Peyer's patch (tissue), 4 donors: ENCODE data around the gene MCHR2. TPM values are rescaled to one million over a fixed set of nuclear protein-coding genes. Genes with fewer than 3 reads are reported as not detected.

ENCODE experiments used
- DNase-seq, 3 donors: peaks; one replicate each; pipeline ENCODE4 v3.0.0-alpha.2; 2017 to 2019
- H3K27ac ChIP-seq, 4 donors: fragments of 200-600 bp; sonication (generic); one replicate each; pipeline ENCODE4 v1.5.1; 2016 to 2019
- H3K27me3 ChIP-seq, 2 donors: fragments of 200-600 bp; sonication (generic); one replicate each; pipeline ENCODE4 v1.5.1; 2019
- H3K36me3 ChIP-seq, 3 donors: fragments of 200-600 bp; sonication (generic); one replicate each; pipeline ENCODE4 v1.5.1; 2016 to 2019
- H3K4me1 ChIP-seq, 4 donors: fragments of 200-600 bp; sonication (generic); one replicate each; pipeline ENCODE4 v1.5.1; 2016 to 2019
- H3K4me3 ChIP-seq, 4 donors: fragments of 200-600 bp; sonication (generic); 1 replicate in 3 of 4; 2 replicates in 1 of 4; pipeline ENCODE4 v1.5.1; 2016 to 2019; ENCODE audit warnings: mild to moderate bottlenecking in 1 of 4
- H3K9me3 ChIP-seq, 4 donors: fragments of 200-600 bp; sonication (generic); one replicate each; pipeline ENCODE4 v1.5.1; 2016 to 2019; ENCODE audit warnings: mild to moderate bottlenecking in 1 of 4
- POLR2A ChIP-seq, 2 donors: fragments of 450-650 bp; IDR thresholded peaks; one replicate each; pipeline ENCODE4 v1.5.1; 2017; ENCODE audit warnings: antibody characterized with exemption in 2 of 2, mild to moderate bottlenecking in 2 of 2, moderate library complexity in 2 of 2
- total RNA-seq, 4 donors: library from RNA; depleted of rRNA; stranded (reverse); fragments of >200 nt; gene quantifications; one replicate each; pipeline ENCODE4 v1.1.0, GENCODE V29; 2016
- TF ChIP-seq, protein P1 (sequence below), 6 experiments: fragments of 450-650 bp in 4 of 6; fragments of 200-600 bp in 2 of 6; sonication (generic) in 1 of 6; IDR thresholded peaks; one replicate each; pipeline ENCODE4 v1.5.1; 2017 to 2019; ENCODE audit warnings: antibody characterized with exemption in 6 of 6, mild to moderate bottlenecking in 3 of 6, moderate library complexity in 1 of 6

Gene MCHR2
- total RNA-seq, 4 donors from 2014 or later: not detected

DNA sequence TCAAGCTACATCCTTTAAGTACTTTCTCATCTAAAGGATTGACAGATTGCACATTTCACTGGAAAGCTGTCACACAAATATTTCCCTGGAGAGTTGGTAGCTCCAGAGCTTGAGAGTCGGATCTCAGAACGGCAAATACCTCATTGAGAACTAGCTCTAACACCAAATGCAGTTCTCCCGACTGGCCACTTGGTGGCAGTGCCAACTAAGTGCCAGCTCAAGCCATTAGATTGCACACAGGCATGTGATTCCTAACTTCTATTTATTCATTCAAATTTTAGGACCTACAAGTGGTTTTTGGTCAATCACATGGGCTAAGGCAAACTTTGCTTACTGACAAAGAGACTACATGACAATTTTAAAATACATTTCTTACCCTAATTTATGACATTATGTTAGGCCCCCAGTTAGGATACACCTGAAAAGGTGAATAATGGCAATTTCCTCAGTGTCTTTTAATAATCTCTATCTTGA is 7.9 kb upstream of the MCHR2 start:
- DNase-seq: peak in 1 of 3 donors; percentile 62
- no peak for TF ChIP-seq POLR2A (IDR thresholded peaks at IDR 0.05)
- TF ChIP-seq, protein P1, sequence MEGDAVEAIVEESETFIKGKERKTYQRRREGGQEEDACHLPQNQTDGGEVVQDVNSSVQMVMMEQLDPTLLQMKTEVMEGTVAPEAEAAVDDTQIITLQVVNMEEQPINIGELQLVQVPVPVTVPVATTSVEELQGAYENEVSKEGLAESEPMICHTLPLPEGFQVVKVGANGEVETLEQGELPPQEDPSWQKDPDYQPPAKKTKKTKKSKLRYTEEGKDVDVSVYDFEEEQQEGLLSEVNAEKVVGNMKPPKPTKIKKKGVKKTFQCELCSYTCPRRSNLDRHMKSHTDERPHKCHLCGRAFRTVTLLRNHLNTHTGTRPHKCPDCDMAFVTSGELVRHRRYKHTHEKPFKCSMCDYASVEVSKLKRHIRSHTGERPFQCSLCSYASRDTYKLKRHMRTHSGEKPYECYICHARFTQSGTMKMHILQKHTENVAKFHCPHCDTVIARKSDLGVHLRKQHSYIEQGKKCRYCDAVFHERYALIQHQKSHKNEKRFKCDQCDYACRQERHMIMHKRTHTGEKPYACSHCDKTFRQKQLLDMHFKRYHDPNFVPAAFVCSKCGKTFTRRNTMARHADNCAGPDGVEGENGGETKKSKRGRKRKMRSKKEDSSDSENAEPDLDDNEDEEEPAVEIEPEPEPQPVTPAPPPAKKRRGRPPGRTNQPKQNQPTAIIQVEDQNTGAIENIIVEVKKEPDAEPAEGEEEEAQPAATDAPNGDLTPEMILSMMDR (IDR thresholded peaks at IDR 0.05): peak; percentile 49 to 78 (median 66)
- H3K36me3 ChIP-seq: no peaks in the 10 kb centered on the region
- no peaks in the 10 kb centered on the region for H3K27me3 ChIP-seq
- H3K4me3 ChIP-seq: no peak overlapping the region
- no peak overlapping the region for H3K27ac ChIP-seq
- no peaks in the 10 kb centered on the region for H3K4me1 ChIP-seq
- no peaks in the 10 kb centered on the region for H3K9me3 ChIP-seq

DNA sequence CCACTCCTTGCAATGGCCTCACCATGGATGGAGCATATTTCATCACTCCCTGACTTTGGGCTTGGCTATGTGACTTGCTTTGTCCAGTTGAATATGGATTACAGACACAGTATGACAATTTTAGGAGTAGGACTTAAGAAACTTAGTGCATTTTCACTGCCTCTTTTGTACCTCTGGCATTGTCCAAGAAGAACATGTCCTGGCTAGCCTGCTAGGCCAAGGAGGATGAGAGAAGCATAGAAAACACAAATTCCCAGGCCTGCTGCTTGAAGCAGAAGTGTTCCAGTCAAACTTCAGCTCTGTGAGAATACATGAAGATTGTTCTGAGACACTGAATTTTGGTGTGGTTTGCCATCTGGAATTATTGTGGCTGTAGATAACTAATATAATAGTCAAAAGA is 3.1 kb upstream of the MCHR2 start:
- Histone ChIP-seq H3K27ac (no peak overlapping the region), H3K4me3 (no peak overlapping the region), H3K36me3 (no peaks in the 10 kb centered on the region), H3K4me1 (no peaks in the 10 kb centered on the region), H3K9me3 (no peaks in the 10 kb centered on the region), H3K27me3 (no peaks in the 10 kb centered on the region)
- no peak for TF ChIP-seq POLR2A (IDR thresholded peaks at IDR 0.05)
- TF ChIP-seq, protein P1 (IDR thresholded peaks at IDR 0.05): no peak
- DNase-seq: no peak

DNA sequence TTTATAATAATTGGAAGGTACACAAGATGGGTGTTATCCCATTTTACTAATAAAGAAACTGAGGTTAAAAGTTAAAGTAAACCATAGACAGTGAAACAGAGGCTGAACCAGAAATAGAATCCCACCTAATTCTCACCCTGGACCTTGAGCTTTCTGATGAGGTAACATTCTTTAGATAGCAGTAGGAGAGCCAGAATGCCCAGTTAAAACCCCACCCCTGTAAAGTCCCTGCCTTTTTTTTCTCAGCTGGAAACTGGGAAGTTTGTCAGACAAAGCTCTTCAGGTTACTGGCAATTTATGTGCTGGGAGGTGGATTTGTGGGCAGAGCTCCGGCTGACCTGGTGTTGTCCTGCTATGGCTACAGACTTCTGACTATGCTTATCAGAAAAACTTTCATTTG is 1.9 kb upstream of the MCHR2 start:
- no peaks in the 10 kb centered on the region for H3K27me3 ChIP-seq
- H3K4me3 ChIP-seq: no peak overlapping the region
- no peaks in the 10 kb centered on the region for H3K9me3 ChIP-seq
- no peaks in the 10 kb centered on the region for H3K4me1 ChIP-seq
- no peak for TF ChIP-seq POLR2A (IDR thresholded peaks at IDR 0.05)
- TF ChIP-seq, protein P1 (IDR thresholded peaks at IDR 0.05): no peak
- H3K27ac ChIP-seq: no peak overlapping the region
- DNase-seq: no peak
- H3K36me3 ChIP-seq: no peaks in the 10 kb centered on the region

DNA sequence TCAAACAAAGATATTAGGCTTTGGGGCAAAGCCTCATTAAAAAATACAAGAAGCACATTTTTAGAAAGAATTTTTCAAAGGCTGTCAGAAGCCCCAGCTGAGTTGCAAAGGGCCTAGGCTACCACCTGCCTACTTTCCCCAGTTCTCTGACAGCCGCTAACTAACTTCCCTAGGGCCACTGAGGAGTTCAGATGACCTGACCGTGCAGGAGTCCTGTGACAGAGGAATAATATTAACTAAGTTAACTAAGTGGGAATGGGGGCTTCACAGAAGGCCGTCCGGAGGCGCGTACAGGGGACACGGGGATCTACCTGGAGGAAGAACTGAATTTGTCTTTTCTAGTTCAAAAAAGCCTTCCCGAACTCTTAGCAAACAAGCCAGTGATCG is 884 bp downstream of the MCHR2 start:
- DNase-seq: no peak
- H3K27me3 ChIP-seq: no peaks in the 10 kb centered on the region
- H3K4me3 ChIP-seq: no peak overlapping the region
- no peaks in the 10 kb centered on the region for H3K36me3 ChIP-seq
- H3K4me1 ChIP-seq: no peaks in the 10 kb centered on the region
- H3K9me3 ChIP-seq: no peaks in the 10 kb centered on the region
- no peak for TF ChIP-seq POLR2A (IDR thresholded peaks at IDR 0.05)
- TF ChIP-seq, protein P1 (IDR thresholded peaks at IDR 0.05): no peak
- no peak overlapping the region for H3K27ac ChIP-seq

DNA sequence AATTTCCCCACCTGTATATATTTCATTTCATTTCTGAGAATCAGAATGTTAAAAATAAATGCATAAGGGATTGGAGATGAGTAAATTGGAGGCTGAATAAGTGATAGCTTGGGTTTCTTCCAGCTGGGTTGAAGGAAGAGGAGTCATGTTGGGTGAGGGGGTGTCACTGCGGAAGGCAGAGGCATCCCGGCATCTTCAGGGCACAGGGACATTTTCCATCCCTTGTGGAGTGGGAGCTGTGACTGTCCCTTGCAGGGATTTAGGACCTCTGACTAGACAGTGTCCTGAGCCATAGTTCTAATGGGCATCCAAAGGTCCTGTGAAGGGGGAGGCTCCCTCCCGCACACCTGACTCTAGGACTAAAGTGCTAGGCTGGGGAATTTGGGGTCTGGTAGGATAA is 2.1 kb downstream of the MCHR2 start:
- no peak for TF ChIP-seq POLR2A (IDR thresholded peaks at IDR 0.05)
- TF ChIP-seq, protein P1 (IDR thresholded peaks at IDR 0.05): no peak
- Histone ChIP-seq H3K36me3 (no peaks in the 10 kb centered on the region), H3K27ac (no peak overlapping the region), H3K4me3 (no peak overlapping the region), H3K9me3 (no peaks in the 10 kb centered on the region), H3K4me1 (no peaks in the 10 kb centered on the region), H3K27me3 (no peaks in the 10 kb centered on the region)
- no peak for DNase-seq

DNA sequence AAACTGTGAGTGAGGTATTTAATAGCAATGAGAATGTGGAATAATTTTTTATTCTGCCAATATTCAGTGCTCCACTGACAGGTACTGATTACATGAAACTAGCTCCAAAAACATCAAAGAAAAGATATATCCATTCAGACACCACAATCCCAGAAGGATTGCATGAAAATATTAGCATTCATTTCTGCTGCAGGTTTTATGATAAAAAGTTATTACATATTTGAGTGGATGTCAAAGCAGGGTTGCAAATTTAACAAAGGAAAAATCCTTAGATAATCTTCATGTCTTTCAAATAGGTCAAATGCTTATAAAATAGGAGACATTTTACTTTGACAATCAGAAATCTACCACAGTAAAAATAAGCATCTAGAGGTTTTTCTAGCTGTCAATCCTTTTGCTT is 13.3 kb downstream of the MCHR2 start:
- Histone ChIP-seq H3K27ac (no peak overlapping the region), H3K36me3 (no peaks in the 10 kb centered on the region), H3K9me3 (no peaks in the 10 kb centered on the region), H3K27me3 (no peaks in the 10 kb centered on the region), H3K4me3 (no peak overlapping the region), H3K4me1 (no peaks in the 10 kb centered on the region)
- DNase-seq: no peak
- TF ChIP-seq, protein P1 (IDR thresholded peaks at IDR 0.05): no peak
- TF ChIP-seq POLR2A (IDR thresholded peaks at IDR 0.05): no peak
